NCI-H446 (cell line): Measurements from ENCODE around the gene MBD5.
A peak's percentile ranks its signal among the peaks of the same experiment; 100 is the strongest.

ENCODE experiments used
- DNase-seq, 2 experiments: peaks; one replicate each; lab custom pipeline; 2025; lab: John Stamatoyannopoulos, UW

The MBD5 gene

GRCh38 chr2:148475626-148476025 lies 454.7 kb downstream of the MBD5 start:
- no peak for DNase-seq

- DNase-seq, result no peak
Observed at GRCh38 chr2:148479398-148479797, 458.5 kb downstream of the MBD5 start.

- DNase-seq, result no peak
Observed at GRCh38 chr2:148483665-148484064, 462.8 kb downstream of the MBD5 start.

- no peak for DNase-seq
Observed at GRCh38 chr2:148484066-148484465, 463.2 kb downstream of the MBD5 start.

- no peak for DNase-seq
Observed at GRCh38 chr2:148486655-148487054, 465.8 kb downstream of the MBD5 start.

- DNase-seq, result no peak
Observed at GRCh38 chr2:148487439-148487838, 466.5 kb downstream of the MBD5 start.

GRCh38 chr2:148490840-148491439 lies 470.0 kb downstream of the MBD5 start:
- DNase-seq, result no peak

GRCh38 chr2:148493822-148494563 lies 473.1 kb downstream of the MBD5 start:
- no peak for DNase-seq

GRCh38 chr2:148495586-148495985 lies 474.7 kb downstream of the MBD5 start:
- DNase-seq, result no peak

GRCh38 chr2:148501545-148501944 lies 480.7 kb downstream of the MBD5 start:
- no peak for DNase-seq

GRCh38 chr2:148503516-148503915 lies 482.6 kb downstream of the MBD5 start:
- no peak for DNase-seq

- DNase-seq, result no peak
Observed at GRCh38 chr2:148507970-148508369, 487.1 kb downstream of the MBD5 start.

GRCh38 chr2:148508878-148509287 lies 488.0 kb downstream of the MBD5 start:
- DNase-seq, result no peak

GRCh38 chr2:148509288-148509902 lies 488.5 kb downstream of the MBD5 start:
- peak; percentile 74 to 76 for DNase-seq

- no peak for DNase-seq
Observed at GRCh38 chr2:148511883-148512282, 491.0 kb downstream of the MBD5 start.

- no peak for DNase-seq
Observed at GRCh38 chr2:148512501-148512900, 491.6 kb downstream of the MBD5 start.

- DNase-seq, result no peak
Observed at GRCh38 chr2:148513427-148513826, 492.5 kb downstream of the MBD5 start.

- DNase-seq, result no peak
Observed at GRCh38 chr2:148515120-148515519, 494.2 kb downstream of the MBD5 start.

- no peak for DNase-seq
Observed at GRCh38 chr2:148515976-148516375, 495.1 kb downstream of the MBD5 start.

- no peak for DNase-seq
Observed at GRCh38 chr2:148517296-148517695, 496.4 kb downstream of the MBD5 start.

- no peak for DNase-seq
Observed at GRCh38 chr2:148517822-148518221, 496.9 kb downstream of the MBD5 start.

- no peak for DNase-seq
Observed at GRCh38 chr2:148519013-148519412, 498.1 kb downstream of the MBD5 start.

GRCh38 chr2:148521181-148521580 lies 500.3 kb downstream of the MBD5 start:
- no peak for DNase-seq
